Measurements from ENCODE around the gene C13orf46.

- no peak for TF ChIP-seq CTCF (conservative IDR thresholded peaks at IDR 0.05; ENCODE audit: low read length)
- TF ChIP-seq EZH2phosphoT487 (IDR thresholded peaks at IDR 0.05; ENCODE audit: borderline replicate concordance, low read depth, low read length), result no peak
Observed at GRCh38 chr13:113945857-113946408, 27.9 kb downstream of the C13orf46 start.

Measured in OCI-LY7 (cell line).